Activated naive CD8-positive, alpha-beta T cell (primary cell): ENCODE measurements around the gene FRMD4A.
"Not testable (repeated sequence)": the region's sequence is repeated elsewhere in the genome, so short reads cannot be mapped to it uniquely, and the experiment has no call there.

Experiments
- H3K27ac Mint-ChIP-seq: one replicate; pipeline ENCODE4 v1.8.0; 2021; ENCODE audit warnings: mixed read lengths
- H3K27me3 Mint-ChIP-seq: one replicate; pipeline ENCODE4 v1.8.0; 2021; ENCODE audit warnings: mixed read lengths
- H3K36me3 Mint-ChIP-seq: one replicate; pipeline ENCODE4 v1.8.0; 2021; ENCODE audit warnings: mixed read lengths
- H3K4me1 Mint-ChIP-seq: one replicate; pipeline ENCODE4 v1.8.0; 2021; ENCODE audit warnings: low read depth, mixed read lengths
- H3K4me3 Mint-ChIP-seq: one replicate; pipeline ENCODE4 v1.8.0; 2021; ENCODE audit warnings: mild to moderate bottlenecking, mixed read lengths
- H3K9me3 Mint-ChIP-seq: one replicate; pipeline ENCODE4 v1.8.0; 2021; ENCODE audit warnings: low read depth, mixed read lengths

FRMD4A gene

DNA sequence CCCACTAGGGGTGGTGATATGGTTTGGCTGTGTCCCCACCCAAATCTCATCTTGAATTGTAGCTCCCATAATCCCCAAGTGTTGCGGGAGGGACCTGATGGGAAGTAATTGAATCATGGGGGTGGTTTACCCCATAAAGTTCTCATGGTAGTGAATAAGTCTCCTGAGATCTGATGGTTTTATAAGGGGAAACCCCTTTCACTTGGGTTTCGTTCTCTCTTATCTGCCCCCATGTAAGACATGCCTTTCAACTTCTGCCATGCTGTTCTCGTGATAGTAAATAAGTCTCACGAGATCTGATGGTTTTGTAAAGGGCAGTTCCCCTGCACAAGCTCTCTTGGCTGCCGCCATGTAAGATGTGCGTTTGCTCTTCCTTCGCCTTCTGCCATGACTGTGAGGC, 117.0 kb downstream of the FRMD4A start:
- H3K27me3 Mint-ChIP-seq, H3K4me3 Mint-ChIP-seq, H3K27ac Mint-ChIP-seq, H3K36me3 Mint-ChIP-seq, H3K9me3 Mint-ChIP-seq, H3K4me1 Mint-ChIP-seq: not testable (repeated sequence)

DNA sequence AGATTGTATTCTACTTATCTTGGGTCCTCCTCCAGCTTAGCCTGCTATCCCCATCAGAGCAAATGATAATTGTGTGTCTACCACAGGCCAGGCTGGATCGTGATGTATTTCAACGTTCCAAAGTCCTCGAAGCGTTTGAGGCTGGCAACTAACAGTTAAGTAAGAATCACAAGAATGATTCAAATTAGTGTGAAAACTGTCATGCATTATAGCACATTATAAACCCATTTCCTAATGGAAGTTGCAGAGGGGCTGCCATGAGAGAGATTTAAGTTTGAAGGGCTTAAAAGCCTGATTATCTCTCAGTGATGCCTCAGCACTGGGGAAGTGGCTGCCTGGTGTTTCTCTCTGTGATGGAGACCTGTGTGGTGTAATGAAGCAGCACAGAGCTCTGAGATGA, 119.1 kb downstream of the FRMD4A start:
- Mint-ChIP-seq H3K27ac (no peak overlapping the region), H3K9me3 (no peaks in the 10 kb centered on the region), H3K27me3 (peaks cover 2% of the 10 kb centered on the region), H3K4me1 (no peaks in the 10 kb centered on the region), H3K4me3 (no peak overlapping the region), H3K36me3 (no peaks in the 10 kb centered on the region)

DNA sequence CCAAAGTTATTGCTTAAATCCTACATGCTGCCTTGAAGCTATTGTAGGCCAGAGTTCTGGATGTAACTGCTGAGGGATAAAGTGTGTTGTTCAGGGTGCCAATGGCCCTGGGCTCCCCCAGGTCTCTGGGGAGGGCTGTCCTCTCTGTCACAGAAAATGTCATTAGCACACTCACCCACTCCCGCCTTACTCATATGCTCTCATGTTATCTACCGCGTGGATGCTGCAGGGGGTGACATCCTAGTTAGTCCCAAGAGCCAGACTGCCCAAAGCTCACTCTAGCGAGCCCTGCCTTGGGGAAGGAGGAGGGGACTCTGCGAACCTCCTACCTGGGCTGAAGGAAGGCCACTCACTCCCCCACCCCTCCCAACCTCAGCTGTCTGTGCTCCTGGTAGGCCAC, 122.5 kb downstream of the FRMD4A start:
- Mint-ChIP-seq H3K9me3 (no peaks in the 10 kb centered on the region), H3K27me3 (peaks cover 2% of the 10 kb centered on the region), H3K27ac (no peak overlapping the region), H3K4me3 (no peak overlapping the region), H3K36me3 (no peaks in the 10 kb centered on the region), H3K4me1 (no peaks in the 10 kb centered on the region)

DNA sequence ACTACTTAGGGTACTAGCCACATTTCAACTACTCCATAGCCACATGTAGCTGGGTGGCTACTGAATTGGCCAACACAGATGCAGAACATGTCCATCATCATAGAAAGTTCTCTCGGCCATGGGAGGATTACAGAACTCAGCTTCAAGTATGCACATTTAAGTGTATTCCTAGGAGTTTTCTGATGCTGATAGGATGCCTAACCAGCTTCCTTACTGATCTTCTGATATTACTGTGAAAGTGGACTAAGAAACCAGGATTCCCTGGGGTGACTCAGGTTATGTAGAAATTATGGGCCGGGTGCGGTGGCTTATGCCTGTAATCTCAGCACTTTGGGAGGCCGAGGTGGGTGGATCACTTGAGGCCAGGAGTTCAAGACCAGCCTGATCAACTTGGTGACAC, 125.5 kb downstream of the FRMD4A start:
- H3K4me3 Mint-ChIP-seq = no peak overlapping the region
- H3K36me3 Mint-ChIP-seq = no peaks in the 10 kb centered on the region
- H3K27me3 Mint-ChIP-seq = peaks cover 4% of the 10 kb centered on the region
- no peaks in the 10 kb centered on the region for H3K4me1 Mint-ChIP-seq
- no peak overlapping the region for H3K27ac Mint-ChIP-seq
- no peaks in the 10 kb centered on the region for H3K9me3 Mint-ChIP-seq

DNA sequence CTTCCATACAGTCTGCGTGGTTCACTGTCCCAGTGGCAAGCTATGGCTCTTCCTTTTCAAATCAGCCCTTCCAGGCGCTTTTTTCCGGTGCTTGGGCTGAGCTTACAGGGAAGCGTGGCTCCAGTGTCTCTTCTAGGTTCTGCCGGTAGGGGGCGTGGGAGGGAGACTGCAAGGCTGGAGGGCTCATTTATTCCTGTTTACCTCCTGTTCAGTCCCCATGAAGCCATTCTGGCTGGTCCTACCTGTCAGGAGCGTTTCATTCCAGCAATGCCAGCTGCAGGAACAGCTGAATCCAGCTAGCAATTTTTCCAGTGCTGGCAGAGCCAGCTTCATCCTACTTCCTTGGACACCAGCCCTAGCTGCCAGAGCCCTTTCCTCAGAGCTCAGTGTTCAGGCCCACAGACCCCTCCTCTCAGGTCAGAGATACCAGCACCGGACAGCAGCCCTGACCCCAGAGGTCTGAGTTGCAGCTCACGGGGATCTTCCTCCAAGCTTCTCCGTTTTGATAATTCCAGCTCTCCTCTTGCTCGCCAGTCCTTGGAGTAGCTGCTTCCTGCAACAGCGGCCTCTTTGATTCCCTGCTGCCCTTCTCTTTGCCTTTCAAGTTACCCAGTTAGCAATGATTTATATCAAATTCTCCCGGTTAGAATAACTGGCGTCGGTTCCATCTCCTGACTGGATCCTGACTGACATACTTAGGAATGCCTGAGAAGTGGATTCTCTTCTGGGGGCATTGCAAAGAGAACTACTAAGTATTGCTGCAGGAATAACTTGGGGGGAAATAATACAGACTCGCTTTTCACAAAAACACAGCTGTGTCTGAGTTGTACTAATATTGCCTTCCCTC, 129.8 kb downstream of the FRMD4A start:
- H3K36me3 Mint-ChIP-seq = no peaks in the 10 kb centered on the region
- H3K4me1 Mint-ChIP-seq = peaks cover 3% of the 10 kb centered on the region
- no peak overlapping the region for H3K4me3 Mint-ChIP-seq
- no peak overlapping the region for H3K27ac Mint-ChIP-seq
- no peaks in the 10 kb centered on the region for H3K9me3 Mint-ChIP-seq
- H3K27me3 Mint-ChIP-seq = peaks cover 17% of the 10 kb centered on the region

DNA sequence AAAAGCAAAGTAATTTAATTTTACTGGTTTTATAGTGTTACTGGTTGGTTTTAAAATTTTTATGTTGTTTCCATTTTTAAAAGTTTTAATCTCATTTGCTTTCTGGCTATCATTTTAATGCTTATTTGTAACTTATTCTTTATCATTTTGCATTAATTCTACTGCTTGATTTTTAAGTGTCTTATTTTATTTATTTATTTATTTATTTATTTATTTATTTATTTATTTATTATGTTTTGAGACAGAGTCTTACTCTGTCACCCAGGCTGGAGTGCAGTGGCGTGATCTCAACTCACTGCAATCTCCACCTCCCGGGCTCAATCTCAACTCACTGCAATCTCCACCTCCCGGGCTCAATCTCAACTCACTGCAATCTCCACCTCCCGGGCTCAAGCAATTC, 131.6 kb downstream of the FRMD4A start:
- not testable (repeated sequence) for H3K4me1 Mint-ChIP-seq, H3K4me3 Mint-ChIP-seq, H3K27ac Mint-ChIP-seq, H3K36me3 Mint-ChIP-seq, H3K9me3 Mint-ChIP-seq
- H3K27me3 Mint-ChIP-seq = peaks cover 21% of the 10 kb centered on the region

DNA sequence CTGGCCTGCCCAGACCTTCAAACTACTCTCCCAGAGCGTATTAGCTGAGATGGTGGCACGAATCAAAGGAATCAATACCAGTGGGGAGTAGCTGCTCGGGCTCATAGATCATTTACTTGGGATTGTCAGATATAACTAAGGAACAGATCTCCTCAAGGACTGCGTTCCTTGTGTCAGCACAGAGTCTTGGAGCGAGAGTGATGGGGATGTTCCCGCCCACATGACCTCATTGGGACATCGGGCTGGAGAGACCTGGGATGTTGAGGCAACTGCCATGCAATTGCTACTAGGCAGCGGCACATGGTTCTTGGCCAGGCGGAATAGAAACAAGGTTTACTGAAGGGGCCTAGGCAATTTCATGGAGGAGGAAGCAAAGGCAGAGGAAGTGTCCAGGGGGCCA, 132.6 kb downstream of the FRMD4A start:
- no peak overlapping the region for H3K4me3 Mint-ChIP-seq
- peaks cover 24% of the 10 kb centered on the region for H3K27me3 Mint-ChIP-seq
- H3K36me3 Mint-ChIP-seq = no peaks in the 10 kb centered on the region
- H3K4me1 Mint-ChIP-seq = peaks cover 3% of the 10 kb centered on the region
- no peak overlapping the region for H3K27ac Mint-ChIP-seq
- H3K9me3 Mint-ChIP-seq = no peaks in the 10 kb centered on the region

DNA sequence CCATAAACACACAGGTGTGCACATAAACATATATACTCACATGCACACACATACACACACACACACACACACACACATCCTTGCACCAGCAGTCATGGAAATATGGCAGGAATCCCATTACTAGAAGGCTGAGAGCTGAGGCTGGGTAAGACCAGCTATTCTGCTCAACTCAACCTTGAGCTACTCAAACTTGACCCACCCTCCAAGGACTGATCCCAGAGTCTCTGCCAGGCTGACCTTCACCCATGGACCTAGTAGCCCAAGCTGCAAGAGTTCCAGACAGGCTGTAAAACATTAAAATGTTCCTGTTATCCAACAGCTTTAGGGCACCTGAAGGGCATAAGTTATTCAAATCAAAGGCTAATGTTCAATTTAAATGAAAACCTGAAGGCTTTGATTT, 134.6 kb downstream of the FRMD4A start:
- Mint-ChIP-seq H3K27me3 (peaks cover 28% of the 10 kb centered on the region), H3K36me3 (no peaks in the 10 kb centered on the region), H3K4me3 (no peak overlapping the region), H3K27ac (no peak overlapping the region), H3K4me1 (peaks cover 3% of the 10 kb centered on the region), H3K9me3 (no peaks in the 10 kb centered on the region)

DNA sequence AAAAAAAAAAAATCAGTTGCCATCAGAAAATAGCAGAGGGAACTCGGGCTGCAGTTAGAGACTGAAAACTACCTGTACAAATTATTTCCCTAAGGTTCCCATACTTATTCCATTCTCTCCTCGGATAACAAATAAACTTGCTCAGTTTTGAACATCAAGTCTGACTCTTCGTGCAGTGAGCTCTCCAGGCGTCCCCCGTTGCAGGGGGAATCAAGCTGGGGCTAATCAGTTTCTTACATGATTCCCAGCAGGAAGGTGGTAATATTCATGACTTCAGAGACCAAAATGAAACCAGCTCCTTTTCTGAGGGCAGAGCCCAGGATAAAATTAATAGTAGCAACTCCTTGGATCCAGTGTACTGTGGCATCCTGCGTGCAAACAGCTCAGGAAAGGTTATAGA, 135.3 kb downstream of the FRMD4A start:
- Mint-ChIP-seq H3K4me1 (peaks cover 3% of the 10 kb centered on the region), H3K27ac (no peak overlapping the region), H3K9me3 (no peaks in the 10 kb centered on the region), H3K27me3 (peaks cover 30% of the 10 kb centered on the region), H3K4me3 (no peak overlapping the region), H3K36me3 (no peaks in the 10 kb centered on the region)

DNA sequence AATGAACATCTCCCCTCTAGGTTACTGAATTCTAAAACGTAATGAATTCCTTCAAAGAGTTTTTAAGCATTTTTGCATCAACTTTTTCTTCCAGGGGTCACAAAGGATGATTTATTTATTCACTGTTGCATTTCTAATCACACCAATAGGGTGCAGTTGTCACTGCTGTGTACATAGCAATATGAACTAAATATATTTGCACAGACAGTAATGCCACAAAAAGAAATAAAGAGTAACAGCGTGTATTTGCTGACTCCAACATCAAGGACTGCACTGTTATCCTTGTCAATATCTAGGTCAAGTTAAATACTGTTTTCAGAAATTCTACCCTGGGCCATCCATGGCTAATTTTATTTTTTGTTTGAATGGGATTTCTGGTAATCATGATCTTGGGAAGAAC, 138.0 kb downstream of the FRMD4A start:
- Mint-ChIP-seq H3K9me3 (no peaks in the 10 kb centered on the region), H3K27me3 (peaks cover 23% of the 10 kb centered on the region), H3K4me3 (no peak overlapping the region), H3K27ac (no peak overlapping the region), H3K36me3 (no peaks in the 10 kb centered on the region), H3K4me1 (peaks cover 3% of the 10 kb centered on the region)

DNA sequence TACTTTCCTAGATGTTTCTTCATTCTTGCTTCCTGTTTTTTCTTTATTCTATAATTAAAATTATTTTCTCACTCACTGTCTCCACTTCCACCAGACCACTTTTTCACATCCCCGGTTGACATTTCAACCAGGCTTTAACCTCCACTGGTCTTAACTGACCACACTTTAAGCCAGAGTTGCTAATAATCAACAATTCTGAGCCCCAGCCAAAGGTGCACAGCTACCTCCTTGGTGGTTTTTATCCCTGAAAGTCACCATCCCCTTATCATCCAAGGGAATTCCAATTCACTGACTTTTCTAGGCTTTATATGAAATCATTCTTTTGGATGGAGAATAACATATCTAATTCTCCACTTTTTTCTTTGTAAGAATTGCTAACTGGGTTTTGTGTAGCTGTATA, 138.9 kb downstream of the FRMD4A start:
- no peaks in the 10 kb centered on the region for H3K36me3 Mint-ChIP-seq
- H3K9me3 Mint-ChIP-seq = no peaks in the 10 kb centered on the region
- peaks cover 2% of the 10 kb centered on the region for H3K4me1 Mint-ChIP-seq
- no peak overlapping the region for H3K27ac Mint-ChIP-seq
- peaks cover 20% of the 10 kb centered on the region for H3K27me3 Mint-ChIP-seq
- H3K4me3 Mint-ChIP-seq = no peak overlapping the region

DNA sequence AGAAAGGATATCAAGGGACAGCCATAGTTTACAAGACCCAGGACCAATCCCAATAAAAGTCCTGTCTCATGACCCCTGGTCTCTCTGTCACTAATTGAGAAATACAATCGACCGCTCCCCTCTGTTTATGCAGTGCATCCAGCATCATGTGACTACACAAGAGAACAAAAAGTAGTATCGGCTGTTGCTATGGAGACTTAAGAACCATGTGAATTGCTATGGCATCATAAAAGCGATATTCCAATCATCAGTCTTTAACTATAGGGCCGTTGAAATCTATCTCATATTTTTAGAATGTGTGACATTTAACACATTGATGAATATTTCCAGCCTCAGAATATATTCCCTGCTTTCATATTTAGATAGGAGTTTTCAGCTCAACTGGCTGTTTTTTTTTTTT, 139.3 kb downstream of the FRMD4A start:
- no peaks in the 10 kb centered on the region for H3K9me3 Mint-ChIP-seq
- peaks cover 2% of the 10 kb centered on the region for H3K4me1 Mint-ChIP-seq
- H3K27ac Mint-ChIP-seq = no peak overlapping the region
- H3K4me3 Mint-ChIP-seq = no peak overlapping the region
- H3K36me3 Mint-ChIP-seq = no peaks in the 10 kb centered on the region
- peaks cover 20% of the 10 kb centered on the region for H3K27me3 Mint-ChIP-seq

DNA sequence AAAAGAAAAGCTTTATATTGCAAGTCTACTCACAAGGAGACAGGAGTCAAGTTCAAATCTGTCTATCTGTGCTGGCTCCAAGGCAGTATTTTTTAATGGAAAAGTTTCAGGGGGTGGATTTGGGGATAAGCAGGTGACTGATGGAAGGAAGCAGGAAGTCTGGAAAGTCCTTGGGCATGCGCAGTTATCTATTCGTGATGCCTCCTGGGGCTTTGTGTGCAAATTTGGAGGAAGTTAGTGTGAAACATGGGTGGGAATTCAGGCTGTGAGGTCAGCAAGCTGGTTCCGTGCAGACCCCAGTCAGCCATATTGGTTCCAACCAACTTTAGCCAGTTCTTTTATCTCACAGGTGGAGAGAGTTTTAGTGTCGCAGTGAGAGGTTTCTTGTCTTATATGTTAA, 140.0 kb downstream of the FRMD4A start:
- peaks cover 15% of the 10 kb centered on the region for H3K27me3 Mint-ChIP-seq
- H3K36me3 Mint-ChIP-seq = no peaks in the 10 kb centered on the region
- H3K27ac Mint-ChIP-seq = no peak overlapping the region
- peaks cover 9% of the 10 kb centered on the region for H3K4me1 Mint-ChIP-seq
- H3K9me3 Mint-ChIP-seq = no peaks in the 10 kb centered on the region
- no peak overlapping the region for H3K4me3 Mint-ChIP-seq

DNA sequence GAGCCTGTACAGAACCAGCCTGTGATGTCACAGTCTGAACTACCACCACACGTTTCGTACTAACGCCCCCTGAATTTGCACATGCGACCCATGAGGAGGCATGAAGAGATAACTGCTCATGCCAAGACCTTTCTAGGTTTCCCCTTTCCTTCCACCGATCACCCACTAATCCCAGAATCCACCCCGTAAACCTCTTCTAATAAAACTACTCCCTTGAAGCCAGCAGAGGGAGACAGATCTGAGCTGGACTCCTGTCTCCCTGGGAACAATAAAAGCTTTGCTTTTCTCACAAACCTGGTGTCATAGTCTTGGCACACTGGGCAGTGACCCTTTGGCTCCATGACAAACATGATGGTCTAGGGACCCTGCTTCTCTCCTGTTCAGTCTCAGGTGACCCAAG, 144.5 kb downstream of the FRMD4A start:
- H3K27ac Mint-ChIP-seq = peak overlapping the region; percentile 41
- no peaks in the 10 kb centered on the region for H3K36me3 Mint-ChIP-seq
- peak overlapping the region; percentile 17 for H3K4me3 Mint-ChIP-seq
- no peaks in the 10 kb centered on the region for H3K9me3 Mint-ChIP-seq
- H3K4me1 Mint-ChIP-seq = peaks cover 26% of the 10 kb centered on the region
- H3K27me3 Mint-ChIP-seq = peaks cover 16% of the 10 kb centered on the region

DNA sequence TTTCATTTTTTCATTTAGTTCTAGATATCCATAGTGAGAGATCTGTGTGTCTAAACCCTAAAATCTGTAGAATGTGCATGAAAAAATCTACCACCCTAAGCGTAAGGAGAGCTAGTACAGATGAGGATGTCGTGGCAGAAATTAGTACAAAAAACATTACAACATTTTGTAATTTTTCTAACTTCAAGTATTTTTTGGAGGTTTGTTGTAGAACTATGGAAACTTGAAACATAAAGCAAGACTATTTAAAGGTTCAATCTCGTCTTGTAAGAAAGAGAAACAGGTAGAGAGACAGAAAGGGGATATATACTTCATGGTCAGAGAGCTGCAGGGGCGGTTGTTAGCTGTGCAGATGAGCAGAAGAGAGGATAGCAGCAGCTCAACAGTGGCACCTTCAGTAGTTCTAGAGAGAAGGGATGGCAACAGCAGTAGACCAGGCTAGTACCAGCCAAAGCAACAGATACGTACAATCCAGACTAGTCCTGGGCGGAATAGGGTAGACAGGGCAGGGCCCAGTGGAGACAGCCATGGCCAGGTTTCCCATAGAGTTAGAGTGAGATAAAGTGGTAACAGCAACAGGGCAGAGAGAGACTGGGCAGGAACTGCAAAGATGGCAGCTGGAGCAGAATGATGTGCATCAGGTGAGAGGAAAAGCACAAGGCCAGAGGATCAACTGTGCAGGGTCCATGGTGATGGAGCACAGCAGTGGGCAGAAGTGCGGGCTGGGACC, 145.2 kb downstream of the FRMD4A start:
- peak overlapping the region; percentile 98 for H3K27ac Mint-ChIP-seq
- peaks cover 19% of the 10 kb centered on the region for H3K27me3 Mint-ChIP-seq
- H3K4me1 Mint-ChIP-seq = peaks cover 26% of the 10 kb centered on the region
- H3K9me3 Mint-ChIP-seq = no peaks in the 10 kb centered on the region
- H3K4me3 Mint-ChIP-seq = peak overlapping the region; percentile 67
- no peaks in the 10 kb centered on the region for H3K36me3 Mint-ChIP-seq
